Measurements from ENCODE around the gene SLC5A11.
"Not testable (repeated sequence)": the region's sequence is repeated elsewhere in the genome, so short reads cannot be mapped to it uniquely, and the experiment has no call there.

Gene SLC5A11, protein sequence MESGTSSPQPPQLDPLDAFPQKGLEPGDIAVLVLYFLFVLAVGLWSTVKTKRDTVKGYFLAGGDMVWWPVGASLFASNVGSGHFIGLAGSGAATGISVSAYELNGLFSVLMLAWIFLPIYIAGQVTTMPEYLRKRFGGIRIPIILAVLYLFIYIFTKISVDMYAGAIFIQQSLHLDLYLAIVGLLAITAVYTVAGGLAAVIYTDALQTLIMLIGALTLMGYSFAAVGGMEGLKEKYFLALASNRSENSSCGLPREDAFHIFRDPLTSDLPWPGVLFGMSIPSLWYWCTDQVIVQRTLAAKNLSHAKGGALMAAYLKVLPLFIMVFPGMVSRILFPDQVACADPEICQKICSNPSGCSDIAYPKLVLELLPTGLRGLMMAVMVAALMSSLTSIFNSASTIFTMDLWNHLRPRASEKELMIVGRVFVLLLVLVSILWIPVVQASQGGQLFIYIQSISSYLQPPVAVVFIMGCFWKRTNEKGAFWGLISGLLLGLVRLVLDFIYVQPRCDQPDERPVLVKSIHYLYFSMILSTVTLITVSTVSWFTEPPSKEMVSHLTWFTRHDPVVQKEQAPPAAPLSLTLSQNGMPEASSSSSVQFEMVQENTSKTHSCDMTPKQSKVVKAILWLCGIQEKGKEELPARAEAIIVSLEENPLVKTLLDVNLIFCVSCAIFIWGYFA

DNA sequence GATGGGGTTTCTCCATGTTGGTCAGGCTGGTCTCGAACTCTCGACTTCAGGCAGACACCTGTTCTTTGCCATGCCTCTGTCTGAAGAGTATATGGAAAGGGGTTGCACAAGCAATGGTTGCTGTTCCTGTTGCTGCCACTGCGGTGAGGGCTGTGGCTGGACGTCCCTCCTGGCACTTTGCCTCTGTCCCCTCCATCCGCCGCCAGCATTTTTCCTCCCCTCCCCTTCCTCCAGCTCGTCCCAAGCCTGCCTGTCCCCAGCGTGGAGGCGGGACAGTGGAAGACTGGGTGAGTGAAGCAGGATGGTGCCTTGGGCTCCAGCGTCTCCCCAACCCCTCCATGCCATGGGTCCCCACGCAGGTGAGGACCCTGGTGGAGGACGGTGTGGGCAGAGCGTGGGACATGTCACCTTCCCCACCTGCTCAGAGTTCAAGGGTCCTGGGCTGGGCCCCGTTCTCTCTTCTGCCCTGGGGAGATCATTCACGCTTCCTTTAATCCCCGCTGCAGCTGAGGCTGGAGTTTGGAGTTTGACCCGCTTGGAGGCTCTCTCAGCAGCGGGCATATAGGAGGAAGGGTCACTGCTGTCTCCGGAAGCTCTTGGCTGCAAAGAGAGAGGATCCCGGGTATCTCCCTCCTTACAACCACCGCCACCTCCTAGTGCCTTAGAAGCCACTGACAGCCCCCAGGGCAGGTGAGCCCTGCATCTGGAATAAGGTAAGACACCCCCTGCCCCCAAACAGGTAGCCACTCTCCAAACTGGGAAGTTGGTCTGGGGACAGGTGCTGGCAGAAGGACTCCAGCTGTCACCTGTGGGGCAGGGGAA is at the start of gene SLC5A11:
Gene SLC5A11 (plus strand): TSS at position 238 of the 822 bp plus-strand sequence. CDS start 12,681 bp downstream, outside the sequence.
- H3K79me2 ChIP-seq (ENCODE audit: control insufficient read depth, insufficient read depth, low read length, unreplicated experiment) = no peaks in the 10 kb centered on the region
- H3K36me3 ChIP-seq (ENCODE audit: insufficient read depth, low read length) = no peaks in the 10 kb centered on the region
- no peak within 1 kb of the TSS for H2AFZ ChIP-seq (ENCODE audit: low read length, unreplicated experiment)
- H3K4me1 ChIP-seq (ENCODE audit: control insufficient read depth, insufficient read depth, low read length, unreplicated experiment) = peaks cover 29% of the 10 kb centered on the region
- no peak within 1 kb of the TSS for H3K4me3 ChIP-seq (ENCODE audit: low read depth, low read length)
- no peaks in the 10 kb centered on the region for H3K27me3 ChIP-seq (ENCODE audit: insufficient read depth, low read length)
- no peak within 1 kb of the TSS for H3K27ac ChIP-seq (ENCODE audit: low read depth, low read length)

GRCh38 chr16:24800586-24800985 is 45.2 kb upstream of the SLC5A11 start:
- H3K27ac ChIP-seq (ENCODE audit: low read depth, low read length) = no peak overlapping the region
- peaks cover 61% of the 10 kb centered on the region for H3K36me3 ChIP-seq (ENCODE audit: insufficient read depth, low read length)

DNA sequence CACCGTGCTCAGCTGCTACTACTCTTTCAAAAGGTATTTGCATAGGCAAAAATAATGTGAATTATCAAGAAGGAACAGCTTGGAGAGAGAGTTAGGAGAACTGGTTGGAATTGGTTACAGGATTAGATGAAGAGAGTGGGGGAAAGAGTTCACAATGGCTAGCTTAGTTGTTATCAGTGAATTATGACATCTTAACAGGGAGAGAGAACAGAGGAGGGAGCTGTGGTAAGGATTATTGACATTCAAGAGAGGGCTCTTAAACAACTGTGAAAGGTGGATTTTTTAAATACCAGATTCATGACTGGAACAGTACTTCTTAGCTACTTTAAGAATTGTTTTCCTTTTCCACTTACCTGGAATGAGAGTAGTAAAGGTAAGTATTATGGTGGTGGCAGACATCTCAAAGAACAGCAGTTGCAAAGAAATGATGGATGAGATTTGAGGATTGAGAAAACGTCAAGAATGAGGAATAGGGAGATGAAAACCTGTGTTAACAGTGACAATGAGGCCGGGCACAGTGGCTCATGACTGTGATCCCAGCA is 43.9 kb upstream of the SLC5A11 start:
- Histone ChIP-seq H3K79me2 (ENCODE audit: control insufficient read depth, insufficient read depth, low read length, unreplicated experiment) (no peaks in the 10 kb centered on the region), H3K27ac (ENCODE audit: low read depth, low read length) (no peak overlapping the region), H2AFZ (ENCODE audit: low read length, unreplicated experiment) (no peak overlapping the region), H3K27me3 (ENCODE audit: insufficient read depth, low read length) (no peaks in the 10 kb centered on the region), H3K36me3 (ENCODE audit: insufficient read depth, low read length) (peaks cover 66% of the 10 kb centered on the region), H3K4me3 (ENCODE audit: low read depth, low read length) (no peak overlapping the region), H3K4me1 (ENCODE audit: control insufficient read depth, insufficient read depth, low read length, unreplicated experiment) (no peaks in the 10 kb centered on the region)

More at GRCh38 chr16:24800586-24800985, 45.2 kb upstream of the SLC5A11 start:
- Histone ChIP-seq H3K4me1 (ENCODE audit: control insufficient read depth, insufficient read depth, low read length, unreplicated experiment) (no peaks in the 10 kb centered on the region), H3K79me2 (ENCODE audit: control insufficient read depth, insufficient read depth, low read length, unreplicated experiment) (no peaks in the 10 kb centered on the region), H2AFZ (ENCODE audit: low read length, unreplicated experiment) (no peak overlapping the region), H3K27me3 (ENCODE audit: insufficient read depth, low read length) (no peaks in the 10 kb centered on the region), H3K4me3 (ENCODE audit: low read depth, low read length) (no peak overlapping the region)

DNA sequence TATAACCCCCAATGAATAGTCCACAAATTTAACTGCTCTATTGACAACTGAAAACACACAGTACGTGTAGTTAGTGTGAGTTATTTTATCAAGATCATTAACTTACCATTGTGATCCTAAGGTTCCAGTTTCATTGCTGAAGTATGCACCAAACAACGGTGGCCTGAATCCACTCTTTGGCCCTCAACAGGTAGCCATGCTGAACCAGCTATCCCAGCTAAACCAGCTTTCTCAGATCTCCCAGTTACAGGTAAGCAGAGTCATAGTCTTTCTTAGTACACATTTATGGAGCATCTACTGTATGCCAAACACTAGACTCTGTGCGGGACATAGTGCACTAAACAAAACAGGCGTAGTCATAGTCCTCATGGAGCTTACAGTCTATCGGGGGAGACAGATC is 40.3 kb upstream of the SLC5A11 start:
- Histone ChIP-seq H3K36me3 (ENCODE audit: insufficient read depth, low read length) (peaks cover 61% of the 10 kb centered on the region), H3K27me3 (ENCODE audit: insufficient read depth, low read length) (no peaks in the 10 kb centered on the region), H3K4me3 (ENCODE audit: low read depth, low read length) (no peak overlapping the region), H2AFZ (ENCODE audit: low read length, unreplicated experiment) (no peak overlapping the region), H3K4me1 (ENCODE audit: control insufficient read depth, insufficient read depth, low read length, unreplicated experiment) (no peaks in the 10 kb centered on the region), H3K79me2 (ENCODE audit: control insufficient read depth, insufficient read depth, low read length, unreplicated experiment) (peaks cover 3% of the 10 kb centered on the region), H3K27ac (ENCODE audit: low read depth, low read length) (no peak overlapping the region)

DNA sequence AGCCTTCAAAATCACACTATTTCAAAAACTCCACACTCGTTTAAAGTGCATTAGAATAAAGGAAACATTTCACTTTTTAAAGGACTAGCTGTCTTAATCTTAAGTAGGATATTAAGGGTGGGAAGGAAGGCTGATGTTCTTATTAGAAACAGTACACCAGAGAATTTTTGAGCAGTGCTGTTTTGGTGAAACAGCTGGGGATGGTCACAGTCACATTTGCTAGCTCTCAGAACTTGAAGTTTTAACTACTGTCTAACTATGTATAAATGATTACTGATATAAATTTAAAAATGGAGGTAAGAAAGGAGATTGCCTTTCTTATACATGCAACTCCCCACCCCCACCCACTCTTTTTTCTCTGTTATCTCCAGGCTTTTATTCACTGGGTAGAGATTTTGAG is 38.5 kb upstream of the SLC5A11 start:
- Histone ChIP-seq H3K27me3 (ENCODE audit: insufficient read depth, low read length) (no peaks in the 10 kb centered on the region), H2AFZ (ENCODE audit: low read length, unreplicated experiment) (no peak overlapping the region), H3K79me2 (ENCODE audit: control insufficient read depth, insufficient read depth, low read length, unreplicated experiment) (peaks cover 3% of the 10 kb centered on the region), H3K4me1 (ENCODE audit: control insufficient read depth, insufficient read depth, low read length, unreplicated experiment) (no peaks in the 10 kb centered on the region), H3K27ac (ENCODE audit: low read depth, low read length) (no peak overlapping the region), H3K4me3 (ENCODE audit: low read depth, low read length) (no peak overlapping the region), H3K36me3 (ENCODE audit: insufficient read depth, low read length) (peaks cover 58% of the 10 kb centered on the region)

DNA sequence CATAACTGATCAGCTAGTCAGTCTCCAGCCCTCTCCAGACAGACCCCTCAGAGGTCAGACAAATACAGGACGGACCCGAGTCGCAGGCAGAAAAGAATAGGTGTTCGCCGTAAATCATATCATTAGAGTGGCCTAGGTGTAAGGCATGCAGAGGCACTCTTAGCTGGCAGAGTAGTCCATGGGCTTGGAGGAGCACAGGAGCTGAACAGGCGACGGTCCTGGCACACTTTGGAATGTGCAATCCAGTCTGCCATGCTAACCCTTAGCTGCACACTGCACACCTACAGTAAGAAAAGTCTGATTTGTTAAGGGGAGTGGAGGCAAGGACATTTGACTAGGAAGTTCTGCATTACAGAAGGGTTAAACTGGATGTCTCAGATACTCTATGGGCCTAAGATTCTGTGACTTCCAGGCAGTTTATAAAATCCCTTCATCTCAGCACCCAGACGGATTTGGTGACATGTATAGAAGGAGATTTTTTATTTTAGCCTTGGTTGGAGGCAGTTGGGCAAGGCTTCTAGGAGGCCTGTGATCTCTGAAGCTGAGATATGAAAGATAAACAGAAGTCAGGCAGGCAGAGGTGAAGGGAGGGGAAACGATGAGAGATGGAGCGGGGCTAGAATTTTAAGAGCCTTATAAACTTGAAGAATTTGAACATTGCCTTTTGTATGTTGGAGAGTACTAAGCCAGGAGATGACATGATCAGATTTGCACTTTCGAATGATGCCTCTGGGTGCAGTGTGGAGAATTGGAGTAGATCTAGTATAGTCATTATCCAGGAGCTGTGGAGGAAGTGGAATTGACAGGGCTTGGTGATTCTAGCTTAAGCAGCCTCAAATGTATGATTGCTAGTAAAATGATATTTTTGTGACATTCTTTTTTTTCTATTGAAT is 34.6 kb upstream of the SLC5A11 start:
- no peak overlapping the region for H3K4me3 ChIP-seq (ENCODE audit: low read depth, low read length)
- H3K4me1 ChIP-seq (ENCODE audit: control insufficient read depth, insufficient read depth, low read length, unreplicated experiment) = no peaks in the 10 kb centered on the region
- H3K27ac ChIP-seq (ENCODE audit: low read depth, low read length) = no peak overlapping the region
- H3K36me3 ChIP-seq (ENCODE audit: insufficient read depth, low read length) = peaks cover 50% of the 10 kb centered on the region
- H3K27me3 ChIP-seq (ENCODE audit: insufficient read depth, low read length) = no peaks in the 10 kb centered on the region
- no peak overlapping the region for H2AFZ ChIP-seq (ENCODE audit: low read length, unreplicated experiment)
- H3K79me2 ChIP-seq (ENCODE audit: control insufficient read depth, insufficient read depth, low read length, unreplicated experiment) = peaks cover 3% of the 10 kb centered on the region

DNA sequence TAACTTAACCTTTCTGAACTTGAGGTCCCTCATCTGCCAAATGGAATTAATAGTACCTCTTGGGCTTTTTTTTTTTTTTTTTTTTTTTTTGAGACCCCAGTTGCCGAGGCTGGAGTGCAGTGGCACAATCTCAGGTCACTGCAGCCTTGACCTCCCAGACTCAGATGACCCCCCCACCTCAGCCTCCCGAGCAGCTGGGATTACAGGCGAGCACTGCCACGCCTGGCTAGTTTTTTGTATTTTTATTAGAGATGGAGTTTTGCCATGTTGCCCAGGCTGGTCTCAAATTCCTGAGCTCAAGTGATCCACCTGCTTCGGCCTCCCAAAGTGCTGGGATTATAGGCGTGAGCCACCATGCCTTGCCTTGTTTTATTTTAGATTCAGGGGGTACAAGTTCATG is 33.0 kb upstream of the SLC5A11 start:
- H3K4me1 ChIP-seq (ENCODE audit: control insufficient read depth, insufficient read depth, low read length, unreplicated experiment); H3K79me2 ChIP-seq (ENCODE audit: control insufficient read depth, insufficient read depth, low read length, unreplicated experiment); H3K27ac ChIP-seq (ENCODE audit: low read depth, low read length); H3K4me3 ChIP-seq (ENCODE audit: low read depth, low read length); H3K27me3 ChIP-seq (ENCODE audit: insufficient read depth, low read length); H2AFZ ChIP-seq (ENCODE audit: low read length, unreplicated experiment): not testable (repeated sequence)
- H3K36me3 ChIP-seq (ENCODE audit: insufficient read depth, low read length) = peaks cover 46% of the 10 kb centered on the region

GRCh38 chr16:24815021-24815420 is 30.7 kb upstream of the SLC5A11 start:
- H3K4me1 ChIP-seq (ENCODE audit: control insufficient read depth, insufficient read depth, low read length, unreplicated experiment) = peaks cover 1% of the 10 kb centered on the region
- H3K4me3 ChIP-seq (ENCODE audit: low read depth, low read length) = no peak overlapping the region
- no peaks in the 10 kb centered on the region for H3K27me3 ChIP-seq (ENCODE audit: insufficient read depth, low read length)
- H3K79me2 ChIP-seq (ENCODE audit: control insufficient read depth, insufficient read depth, low read length, unreplicated experiment) = no peaks in the 10 kb centered on the region
- H2AFZ ChIP-seq (ENCODE audit: low read length, unreplicated experiment) = no peak overlapping the region
- H3K36me3 ChIP-seq (ENCODE audit: insufficient read depth, low read length) = peaks cover 44% of the 10 kb centered on the region
- no peak overlapping the region for H3K27ac ChIP-seq (ENCODE audit: low read depth, low read length)

DNA sequence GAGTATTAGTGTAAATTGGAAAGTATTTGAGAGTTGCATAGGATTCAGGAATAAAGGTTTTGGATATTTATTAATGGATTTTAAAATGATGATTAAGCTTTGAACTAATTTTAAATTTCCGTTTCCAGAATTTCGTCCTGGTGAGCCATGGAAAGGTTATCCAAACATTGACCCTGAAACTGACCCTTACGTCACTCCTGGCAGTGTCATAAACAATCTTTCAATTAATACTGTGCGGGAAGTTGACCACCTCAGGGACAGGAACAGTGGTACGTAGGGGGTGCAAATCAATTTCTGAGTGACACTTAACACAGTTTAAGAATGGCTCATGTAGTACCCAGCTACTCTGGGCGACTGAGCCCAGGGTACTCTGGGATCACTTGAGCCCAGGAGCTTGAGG is 29.1 kb upstream of the SLC5A11 start:
- Histone ChIP-seq H2AFZ (ENCODE audit: low read length, unreplicated experiment) (no peak overlapping the region), H3K79me2 (ENCODE audit: control insufficient read depth, insufficient read depth, low read length, unreplicated experiment) (no peaks in the 10 kb centered on the region), H3K4me1 (ENCODE audit: control insufficient read depth, insufficient read depth, low read length, unreplicated experiment) (peaks cover 6% of the 10 kb centered on the region), H3K36me3 (ENCODE audit: insufficient read depth, low read length) (peaks cover 47% of the 10 kb centered on the region), H3K27ac (ENCODE audit: low read depth, low read length) (no peak overlapping the region), H3K4me3 (ENCODE audit: low read depth, low read length) (no peak overlapping the region), H3K27me3 (ENCODE audit: insufficient read depth, low read length) (no peaks in the 10 kb centered on the region)
